Daoy (cell line): ENCODE measurements around the gene BRCA2. TPM values are rescaled to one million over a fixed set of nuclear protein-coding genes. Genes with fewer than 3 reads are reported as not detected.

Source experiments
- DNase-seq: peaks from one replicate; pipeline ENCODE4 v3.0.0-alpha.2; 2015; ENCODE audit warnings: low read depth
- total RNA-seq: library from RNA; depleted of rRNA; stranded (reverse); fragments of >200 nt; shearing (Covaris generic); gene quantifications from 2 replicates; pipeline ENCODE4 v1.2.3, GENCODE V29; 2014

Gene BRCA2
- total RNA-seq, 1 experiment from 2014 or later = 19.4 TPM

GRCh38 chr13:32381539-32381938, 66.2 kb downstream of the BRCA2 start:
- DNase-seq = no peak

GRCh38 chr13:32383836-32384618, 68.7 kb downstream of the BRCA2 start:
- DNase-seq = no peak

- DNase-seq = no peak
Measured at GRCh38 chr13:32384702-32385101, 69.4 kb downstream of the BRCA2 start.

GRCh38 chr13:32385410-32385809, 70.1 kb downstream of the BRCA2 start:
- no peak for DNase-seq

GRCh38 chr13:32390048-32390447, 74.7 kb downstream of the BRCA2 start:
- no peak for DNase-seq

GRCh38 chr13:32390484-32390883, 75.2 kb downstream of the BRCA2 start:
- DNase-seq = no peak

GRCh38 chr13:32391101-32391619, 75.9 kb downstream of the BRCA2 start:
- DNase-seq = no peak

- DNase-seq = no peak
Measured at GRCh38 chr13:32403108-32403507, 87.8 kb downstream of the BRCA2 start.

GRCh38 chr13:32407854-32408253, 92.5 kb downstream of the BRCA2 start:
- no peak for DNase-seq

- no peak for DNase-seq
Measured at GRCh38 chr13:32408296-32409000, 93.1 kb downstream of the BRCA2 start.

- DNase-seq = no peak
Measured at GRCh38 chr13:32409001-32409313, 93.6 kb downstream of the BRCA2 start.

- no peak for DNase-seq
Measured at GRCh38 chr13:32409561-32410421, 94.5 kb downstream of the BRCA2 start.

- DNase-seq = no peak
Measured at GRCh38 chr13:32413284-32413683, 98.0 kb downstream of the BRCA2 start.

- DNase-seq = no peak
Measured at GRCh38 chr13:32414580-32414979, 99.3 kb downstream of the BRCA2 start.

GRCh38 chr13:32415019-32415418, 99.7 kb downstream of the BRCA2 start:
- DNase-seq = no peak

- no peak for DNase-seq
Measured at GRCh38 chr13:32417995-32418394, 102.7 kb downstream of the BRCA2 start.

GRCh38 chr13:32419862-32420261, 104.6 kb downstream of the BRCA2 start:
- DNase-seq = no peak

- no peak for DNase-seq
Measured at GRCh38 chr13:32423592-32423991, 108.3 kb downstream of the BRCA2 start.

- DNase-seq = no peak
Measured at GRCh38 chr13:32425158-32425557, 109.8 kb downstream of the BRCA2 start.

GRCh38 chr13:32426191-32426989, 111.1 kb downstream of the BRCA2 start:
- peak; percentile 24 for DNase-seq
